Activated naive CD4-positive, alpha-beta T cell treated with anti-CD3 and anti-CD28 coated beads, Interleukin-2, amount 50 U/mL, for 24 hours (primary cell): Measurements from ENCODE around the gene NECTIN4.
"Not testable (repeated sequence)": the region's sequence is repeated elsewhere in the genome, so short reads cannot be mapped to it uniquely, and the experiment has no call there.

Source experiments
- H3K27ac Mint-ChIP-seq: one replicate; pipeline ENCODE4 v1.8.0; 2021; ENCODE audit warnings: mild to moderate bottlenecking, mixed read lengths
- H3K27me3 Mint-ChIP-seq: one replicate; pipeline ENCODE4 v1.8.0; 2021; ENCODE audit warnings: mixed read lengths
- H3K36me3 Mint-ChIP-seq: one replicate; pipeline ENCODE4 v1.8.0; 2021; ENCODE audit warnings: mixed read lengths
- H3K4me1 Mint-ChIP-seq: one replicate; pipeline ENCODE4 v1.8.0; 2021; ENCODE audit warnings: mixed read lengths
- H3K4me3 Mint-ChIP-seq: one replicate; pipeline ENCODE4 v1.8.0; 2021; ENCODE audit warnings: mild to moderate bottlenecking, mixed read lengths
- H3K9me3 Mint-ChIP-seq: one replicate; pipeline ENCODE4 v1.8.0; 2021; ENCODE audit warnings: mixed read lengths

The NECTIN4 gene

GRCh38 chr1:161079436-161080110, 9.8 kb downstream of the NECTIN4 start:
- Mint-ChIP-seq H3K9me3 (no peaks in the 10 kb centered on the region), H3K36me3 (no peaks in the 10 kb centered on the region), H3K27me3 (no peaks in the 10 kb centered on the region), H3K27ac (no peak overlapping the region), H3K4me1 (no peaks in the 10 kb centered on the region), H3K4me3 (no peak overlapping the region)

GRCh38 chr1:161077426-161077825, 11.9 kb downstream of the NECTIN4 start:
- Mint-ChIP-seq H3K27ac (no peak overlapping the region), H3K9me3 (no peaks in the 10 kb centered on the region), H3K4me1 (no peaks in the 10 kb centered on the region), H3K4me3 (no peak overlapping the region), H3K36me3 (no peaks in the 10 kb centered on the region), H3K27me3 (no peaks in the 10 kb centered on the region)

- H3K27ac Mint-ChIP-seq, result no peak overlapping the region
- no peaks in the 10 kb centered on the region for H3K27me3 Mint-ChIP-seq
- no peaks in the 10 kb centered on the region for H3K36me3 Mint-ChIP-seq
- no peak overlapping the region for H3K4me3 Mint-ChIP-seq
- no peaks in the 10 kb centered on the region for H3K9me3 Mint-ChIP-seq
- H3K4me1 Mint-ChIP-seq, result peaks cover 9% of the 10 kb centered on the region
These were observed 12.9 kb downstream of the NECTIN4 start for GRCh38 chr1:161076410-161076809.

- Mint-ChIP-seq H3K4me1 (peaks cover 25% of the 10 kb centered on the region), H3K27me3 (no peaks in the 10 kb centered on the region), H3K4me3 (no peak overlapping the region), H3K9me3 (no peaks in the 10 kb centered on the region), H3K27ac (no peak overlapping the region), H3K36me3 (no peaks in the 10 kb centered on the region)
These were observed 14.5 kb downstream of the NECTIN4 start for GRCh38 chr1:161074676-161075368.

- no peaks in the 10 kb centered on the region for H3K27me3 Mint-ChIP-seq
- no peaks in the 10 kb centered on the region for H3K9me3 Mint-ChIP-seq
- H3K4me3 Mint-ChIP-seq, result no peak overlapping the region
- H3K36me3 Mint-ChIP-seq, result no peaks in the 10 kb centered on the region
- H3K4me1 Mint-ChIP-seq, result peaks cover 33% of the 10 kb centered on the region
- H3K27ac Mint-ChIP-seq, result no peak overlapping the region
These were observed 15.8 kb downstream of the NECTIN4 start for GRCh38 chr1:161073474-161074121.

GRCh38 chr1:161072751-161073449, 16.5 kb downstream of the NECTIN4 start:
- Mint-ChIP-seq H3K4me3 (no peak overlapping the region), H3K4me1 (peaks cover 39% of the 10 kb centered on the region)

GRCh38 chr1:161071886-161072371, 17.4 kb downstream of the NECTIN4 start:
- no peaks in the 10 kb centered on the region for H3K36me3 Mint-ChIP-seq
- no peaks in the 10 kb centered on the region for H3K27me3 Mint-ChIP-seq
- peak overlapping the region; percentile 19 for H3K27ac Mint-ChIP-seq
- H3K4me3 Mint-ChIP-seq, result no peak overlapping the region
- peaks cover 49% of the 10 kb centered on the region for H3K4me1 Mint-ChIP-seq
- H3K9me3 Mint-ChIP-seq, result no peaks in the 10 kb centered on the region

More at GRCh38 chr1:161072751-161073449, 16.5 kb downstream of the NECTIN4 start:
- Mint-ChIP-seq H3K9me3 (no peaks in the 10 kb centered on the region), H3K27me3 (no peaks in the 10 kb centered on the region), H3K27ac (peak overlapping the region; percentile 27), H3K36me3 (no peaks in the 10 kb centered on the region)

- H3K4me1 Mint-ChIP-seq, result peaks cover 58% of the 10 kb centered on the region
- peak overlapping the region; percentile 75 for H3K4me3 Mint-ChIP-seq
These were observed 18.6 kb downstream of the NECTIN4 start for GRCh38 chr1:161070761-161071160.

GRCh38 chr1:161069731-161070270, 19.6 kb downstream of the NECTIN4 start, which contains the start of gene ARHGAP30:
TSS of gene ARHGAP30 (minus strand) at chr1:161069891. CDS start at chr1:161069624, 267 bp downstream.
- H3K4me3 Mint-ChIP-seq, result peak within 1 kb of the TSS; percentile 95
- peak within 1 kb of the TSS; percentile 97 for H3K27ac Mint-ChIP-seq
- H3K4me1 Mint-ChIP-seq, result peaks cover 64% of the 10 kb centered on the region
- no peaks in the 10 kb centered on the region for H3K27me3 Mint-ChIP-seq
- H3K36me3 Mint-ChIP-seq, result peaks cover 3% of the 10 kb centered on the region
- H3K9me3 Mint-ChIP-seq, result no peaks in the 10 kb centered on the region

More at GRCh38 chr1:161070761-161071160, 18.6 kb downstream of the NECTIN4 start:
- no peaks in the 10 kb centered on the region for H3K27me3 Mint-ChIP-seq
- H3K27ac Mint-ChIP-seq, result peak overlapping the region; percentile 97
- peaks cover 3% of the 10 kb centered on the region for H3K36me3 Mint-ChIP-seq
- H3K9me3 Mint-ChIP-seq, result no peaks in the 10 kb centered on the region

- Mint-ChIP-seq H3K36me3 (peaks cover 8% of the 10 kb centered on the region), H3K27ac (peak overlapping the region; percentile 97), H3K4me3 (peak overlapping the region; percentile 95), H3K4me1 (peaks cover 69% of the 10 kb centered on the region), H3K27me3 (no peaks in the 10 kb centered on the region), H3K9me3 (no peaks in the 10 kb centered on the region)
These were observed 20.1 kb downstream of the NECTIN4 start for GRCh38 chr1:161069241-161069640.

- no peaks in the 10 kb centered on the region for H3K27me3 Mint-ChIP-seq
- H3K27ac Mint-ChIP-seq, result peak overlapping the region; percentile 97
These were observed 20.8 kb downstream of the NECTIN4 start for GRCh38 chr1:161068306-161069234.

GRCh38 chr1:161066694-161067093, 22.7 kb downstream of the NECTIN4 start:
- H3K27me3 Mint-ChIP-seq, result no peaks in the 10 kb centered on the region
- peak overlapping the region; percentile 98 for H3K27ac Mint-ChIP-seq
- no peaks in the 10 kb centered on the region for H3K9me3 Mint-ChIP-seq
- H3K4me3 Mint-ChIP-seq, result peak overlapping the region; percentile 95
- peaks cover 88% of the 10 kb centered on the region for H3K4me1 Mint-ChIP-seq
- peaks cover 11% of the 10 kb centered on the region for H3K36me3 Mint-ChIP-seq

More at GRCh38 chr1:161068306-161069234, 20.8 kb downstream of the NECTIN4 start:
- Mint-ChIP-seq H3K9me3 (no peaks in the 10 kb centered on the region), H3K4me1 (peaks cover 76% of the 10 kb centered on the region), H3K4me3 (peak overlapping the region; percentile 95), H3K36me3 (peaks cover 8% of the 10 kb centered on the region)

GRCh38 chr1:161065681-161066080, 23.7 kb downstream of the NECTIN4 start:
- H3K9me3 Mint-ChIP-seq, H3K27me3 Mint-ChIP-seq: not testable (repeated sequence)
- Mint-ChIP-seq H3K27ac (peak overlapping the region; percentile 87), H3K4me3 (peak overlapping the region; percentile 72), H3K36me3 (peaks cover 11% of the 10 kb centered on the region), H3K4me1 (peaks cover 83% of the 10 kb centered on the region)

GRCh38 chr1:161063936-161064335, 25.4 kb downstream of the NECTIN4 start:
- Mint-ChIP-seq H3K27ac (peak overlapping the region; percentile 97), H3K36me3 (peaks cover 17% of the 10 kb centered on the region), H3K4me1 (peaks cover 86% of the 10 kb centered on the region), H3K4me3 (peak overlapping the region; percentile 84)
- H3K9me3 Mint-ChIP-seq, H3K27me3 Mint-ChIP-seq: not testable (repeated sequence)
